Neural cell (in vitro differentiated cells): Measurements from ENCODE around the gene IGF1R. TPM values are rescaled to one million over a fixed set of nuclear protein-coding genes. Genes with fewer than 3 reads are reported as not detected.

Experiments used
- H2AFZ ChIP-seq: fragments of 200-600, 300-800 bp; sonication (generic), shearing (Covaris generic); 2 replicates; pipeline ENCODE4 v1.6.0; 2014; ENCODE audit warnings: low read depth, mild to moderate bottlenecking, antibody characterized with exemption, low read length, moderate library complexity
- H3F3A ChIP-seq: fragments of 200-600 bp; shearing (Covaris generic); 2 replicates; pipeline ENCODE4 v1.6.1; 2016; ENCODE audit warnings: mild to moderate bottlenecking, moderate library complexity, mixed read lengths, antibody characterized with exemption, low read length; ENCODE audit not compliant: insufficient read depth, poor library complexity, severe bottlenecking
- H3K27ac ChIP-seq: fragments of 200-600, 300-800 bp; sonication (generic), shearing (Covaris generic); 2 replicates; pipeline ENCODE4 v1.5.1; 2014; ENCODE audit warnings: mild to moderate bottlenecking, low read length, moderate library complexity
- H3K27me3 ChIP-seq: fragments of 300-800, 200-600 bp; sonication (generic), shearing (Covaris generic); 2 replicates; pipeline ENCODE4 v1.6.0; 2014; ENCODE audit warnings: mild to moderate bottlenecking, low read depth, low read length, moderate library complexity; ENCODE audit not compliant: insufficient read depth
- H3K36me3 ChIP-seq: fragments of 300-800, 200-600 bp; sonication (generic), shearing (Covaris generic); 2 replicates; pipeline ENCODE4 v1.5.1; 2014; ENCODE audit warnings: mild to moderate bottlenecking, antibody characterized with exemption, low read length, moderate library complexity; ENCODE audit not compliant: insufficient read depth
- H3K4me2 ChIP-seq: fragments of 300-800, 200-600 bp; sonication (generic), shearing (Covaris generic); 2 replicates; pipeline ENCODE4 v1.6.0; 2014; ENCODE audit warnings: mild to moderate bottlenecking, low read length
- H3K4me3 ChIP-seq: fragments of 300-800, 200-600 bp; sonication (generic), shearing (Covaris generic); 2 replicates; pipeline ENCODE4 v1.5.1; 2014; ENCODE audit warnings: mild to moderate bottlenecking, low read length, moderate library complexity
- H3K79me2 ChIP-seq: fragments of 200-600 bp; shearing (Covaris generic); replicated peaks from 2 replicates; pipeline ENCODE4 v1.6.0; 2014; ENCODE audit warnings: mild to moderate bottlenecking, low read length, moderate library complexity; ENCODE audit not compliant: insufficient read depth
- H3K9ac ChIP-seq: fragments of 300-800, 200-600 bp; sonication (generic), shearing (Covaris generic); 2 replicates; pipeline ENCODE4 v1.6.1; 2016; ENCODE audit warnings: mild to moderate bottlenecking, low read length, mixed read lengths
- H3K9me2 ChIP-seq: fragments of 200-600 bp; shearing (Covaris generic); 2 replicates; pipeline ENCODE4 v1.6.1; 2016; ENCODE audit warnings: mild to moderate bottlenecking, low read length, mixed read lengths; ENCODE audit not compliant: insufficient read depth
- H3K9me3 ChIP-seq: fragments of 200-600, 300-800 bp; sonication (generic), shearing (Covaris generic); 2 replicates; pipeline ENCODE4 v1.6.1; 2016; ENCODE audit warnings: mild to moderate bottlenecking, mixed run types, low read length, moderate library complexity, mixed read lengths
- H4K20me1 ChIP-seq: fragments of 200-600 bp; shearing (Covaris generic); 2 replicates; pipeline ENCODE4 v1.6.1; 2016; ENCODE audit warnings: mild to moderate bottlenecking, mixed run types; ENCODE audit not compliant: insufficient read depth
- EP300 ChIP-seq: fragments of 450-650 bp; conservative IDR thresholded peaks from 2 replicates; pipeline ENCODE4 v1.6.1; 2014; ENCODE audit warnings: antibody characterized with exemption, mild to moderate bottlenecking, moderate library complexity; ENCODE audit not compliant: poor library complexity, severe bottlenecking
- EZH2 ChIP-seq: fragments of 200-600, 300-800 bp; shearing (Covaris generic), sonication (generic); IDR thresholded peaks from 2 replicates; pipeline ENCODE4 v1.6.1; 2014; ENCODE audit warnings: antibody characterized with exemption, low read length, borderline replicate concordance, mild to moderate bottlenecking; ENCODE audit not compliant: insufficient read depth, poor library complexity, severe bottlenecking
- MXI1 ChIP-seq: fragments of 450-650 bp; conservative IDR thresholded peaks from 2 replicates; pipeline ENCODE4 v1.6.1; 2014; ENCODE audit warnings: antibody characterized with exemption, mild to moderate bottlenecking; ENCODE audit not compliant: poor library complexity, severe bottlenecking
- POLR2AphosphoS5 ChIP-seq: IDR thresholded peaks from 2 replicates; pipeline ENCODE4 v1.6.1; 2012
- RAD21 ChIP-seq: fragments of 450-650 bp; conservative IDR thresholded peaks from 2 replicates; pipeline ENCODE4 v1.6.1; 2014; ENCODE audit warnings: antibody characterized with exemption, mild to moderate bottlenecking, moderate library complexity
- SMC3 ChIP-seq: fragments of 450-650 bp; conservative IDR thresholded peaks from 2 replicates; pipeline ENCODE4 v1.6.1; 2014; ENCODE audit warnings: antibody characterized with exemption, mild to moderate bottlenecking, moderate library complexity; ENCODE audit not compliant: poor library complexity
- TAF1 ChIP-seq: IDR thresholded peaks from 2 replicates; pipeline ENCODE4 v1.6.1; 2012; ENCODE audit warnings: low read depth
- polyA plus RNA-seq: library from polyadenylated mRNA; depleted of rRNA; stranded (reverse); fragments of >200 nt; gene quantifications from 2 replicates; pipeline ENCODE4 v1.2.3, GENCODE V29; 2014
- TF ChIP-seq, protein P1 (sequence below): IDR thresholded peaks from 2 replicates; pipeline ENCODE4 v1.6.1; 2012; ENCODE audit warnings: borderline replicate concordance
- TF ChIP-seq, protein P2 (sequence below): fragments of 450-650 bp; IDR thresholded peaks from 2 replicates; pipeline ENCODE4 v1.5.1; 2014; ENCODE audit warnings: antibody characterized with exemption, mild to moderate bottlenecking, moderate library complexity; ENCODE audit not compliant: poor library complexity, severe bottlenecking

Gene IGF1R
- polyA plus RNA-seq, 1 donor from 2014 or later, result 10.9 TPM

DNA sequence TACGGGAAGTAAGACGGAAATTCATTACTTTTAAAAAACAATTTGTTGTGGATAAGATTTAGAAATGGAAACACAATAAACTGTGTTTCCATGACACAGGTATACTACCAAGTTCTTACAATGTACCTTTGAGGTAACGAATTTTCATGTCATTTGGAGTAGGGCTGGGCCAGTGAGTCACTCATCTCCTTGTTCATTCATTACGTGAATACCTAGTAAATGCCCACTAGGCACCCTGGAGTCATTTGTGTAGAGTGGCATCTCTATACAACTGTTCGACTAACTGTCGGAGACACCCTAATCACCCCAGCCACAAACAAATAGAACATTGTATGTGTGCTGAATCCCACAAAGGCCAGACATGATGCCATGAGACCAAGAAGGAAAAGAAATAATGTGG lies 94.8 kb downstream of the IGF1R start:
- Histone ChIP-seq H3K27me3 (no peaks in the 10 kb centered on the region), H3K27ac (no peak overlapping the region), H2AFZ (no peak overlapping the region), H3K9me3 (no peaks in the 10 kb centered on the region), H3K36me3 (no peaks in the 10 kb centered on the region), H4K20me1 (no peaks in the 10 kb centered on the region), H3F3A (no peaks in the 10 kb centered on the region), H3K9me2 (no peaks in the 10 kb centered on the region), H3K9ac (no peak overlapping the region), H3K79me2 (peaks cover 73% of the 10 kb centered on the region), H3K4me3 (no peak overlapping the region), H3K4me2 (no peak overlapping the region)
- TF ChIP-seq, protein P1, sequence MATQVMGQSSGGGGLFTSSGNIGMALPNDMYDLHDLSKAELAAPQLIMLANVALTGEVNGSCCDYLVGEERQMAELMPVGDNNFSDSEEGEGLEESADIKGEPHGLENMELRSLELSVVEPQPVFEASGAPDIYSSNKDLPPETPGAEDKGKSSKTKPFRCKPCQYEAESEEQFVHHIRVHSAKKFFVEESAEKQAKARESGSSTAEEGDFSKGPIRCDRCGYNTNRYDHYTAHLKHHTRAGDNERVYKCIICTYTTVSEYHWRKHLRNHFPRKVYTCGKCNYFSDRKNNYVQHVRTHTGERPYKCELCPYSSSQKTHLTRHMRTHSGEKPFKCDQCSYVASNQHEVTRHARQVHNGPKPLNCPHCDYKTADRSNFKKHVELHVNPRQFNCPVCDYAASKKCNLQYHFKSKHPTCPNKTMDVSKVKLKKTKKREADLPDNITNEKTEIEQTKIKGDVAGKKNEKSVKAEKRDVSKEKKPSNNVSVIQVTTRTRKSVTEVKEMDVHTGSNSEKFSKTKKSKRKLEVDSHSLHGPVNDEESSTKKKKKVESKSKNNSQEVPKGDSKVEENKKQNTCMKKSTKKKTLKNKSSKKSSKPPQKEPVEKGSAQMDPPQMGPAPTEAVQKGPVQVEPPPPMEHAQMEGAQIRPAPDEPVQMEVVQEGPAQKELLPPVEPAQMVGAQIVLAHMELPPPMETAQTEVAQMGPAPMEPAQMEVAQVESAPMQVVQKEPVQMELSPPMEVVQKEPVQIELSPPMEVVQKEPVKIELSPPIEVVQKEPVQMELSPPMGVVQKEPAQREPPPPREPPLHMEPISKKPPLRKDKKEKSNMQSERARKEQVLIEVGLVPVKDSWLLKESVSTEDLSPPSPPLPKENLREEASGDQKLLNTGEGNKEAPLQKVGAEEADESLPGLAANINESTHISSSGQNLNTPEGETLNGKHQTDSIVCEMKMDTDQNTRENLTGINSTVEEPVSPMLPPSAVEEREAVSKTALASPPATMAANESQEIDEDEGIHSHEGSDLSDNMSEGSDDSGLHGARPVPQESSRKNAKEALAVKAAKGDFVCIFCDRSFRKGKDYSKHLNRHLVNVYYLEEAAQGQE, result no peak
- TF ChIP-seq EZH2, result no peak
- no peak for TF ChIP-seq EP300
- TF ChIP-seq, protein P2, sequence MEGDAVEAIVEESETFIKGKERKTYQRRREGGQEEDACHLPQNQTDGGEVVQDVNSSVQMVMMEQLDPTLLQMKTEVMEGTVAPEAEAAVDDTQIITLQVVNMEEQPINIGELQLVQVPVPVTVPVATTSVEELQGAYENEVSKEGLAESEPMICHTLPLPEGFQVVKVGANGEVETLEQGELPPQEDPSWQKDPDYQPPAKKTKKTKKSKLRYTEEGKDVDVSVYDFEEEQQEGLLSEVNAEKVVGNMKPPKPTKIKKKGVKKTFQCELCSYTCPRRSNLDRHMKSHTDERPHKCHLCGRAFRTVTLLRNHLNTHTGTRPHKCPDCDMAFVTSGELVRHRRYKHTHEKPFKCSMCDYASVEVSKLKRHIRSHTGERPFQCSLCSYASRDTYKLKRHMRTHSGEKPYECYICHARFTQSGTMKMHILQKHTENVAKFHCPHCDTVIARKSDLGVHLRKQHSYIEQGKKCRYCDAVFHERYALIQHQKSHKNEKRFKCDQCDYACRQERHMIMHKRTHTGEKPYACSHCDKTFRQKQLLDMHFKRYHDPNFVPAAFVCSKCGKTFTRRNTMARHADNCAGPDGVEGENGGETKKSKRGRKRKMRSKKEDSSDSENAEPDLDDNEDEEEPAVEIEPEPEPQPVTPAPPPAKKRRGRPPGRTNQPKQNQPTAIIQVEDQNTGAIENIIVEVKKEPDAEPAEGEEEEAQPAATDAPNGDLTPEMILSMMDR, result no peak
- TF ChIP-seq TAF1, result no peak
- TF ChIP-seq MXI1, result no peak
- no peak for TF ChIP-seq POLR2AphosphoS5
- no peak for TF ChIP-seq RAD21
- no peak for TF ChIP-seq SMC3

DNA sequence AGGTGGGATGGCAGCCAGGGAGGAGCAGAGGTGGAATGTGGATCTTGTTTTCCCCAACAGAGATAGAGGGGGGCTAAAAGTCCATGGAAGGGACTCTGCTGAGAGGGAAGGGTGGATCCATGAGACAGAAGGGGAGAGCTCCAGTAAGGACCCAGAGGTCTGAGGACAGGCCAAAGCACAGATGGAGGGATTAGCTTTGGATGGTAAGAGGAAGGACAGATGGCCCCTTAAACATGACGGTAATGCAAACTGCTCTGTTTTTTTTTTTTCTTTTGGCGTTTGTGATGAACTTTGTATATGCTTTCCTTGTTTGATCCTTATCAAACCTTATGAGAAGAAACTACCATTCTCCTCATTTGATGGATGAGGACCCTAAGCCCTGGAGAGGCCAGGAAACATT lies 96.2 kb downstream of the IGF1R start:
- Histone ChIP-seq H3K36me3 (no peaks in the 10 kb centered on the region), H3K27me3 (no peaks in the 10 kb centered on the region), H2AFZ (no peak overlapping the region)

DNA sequence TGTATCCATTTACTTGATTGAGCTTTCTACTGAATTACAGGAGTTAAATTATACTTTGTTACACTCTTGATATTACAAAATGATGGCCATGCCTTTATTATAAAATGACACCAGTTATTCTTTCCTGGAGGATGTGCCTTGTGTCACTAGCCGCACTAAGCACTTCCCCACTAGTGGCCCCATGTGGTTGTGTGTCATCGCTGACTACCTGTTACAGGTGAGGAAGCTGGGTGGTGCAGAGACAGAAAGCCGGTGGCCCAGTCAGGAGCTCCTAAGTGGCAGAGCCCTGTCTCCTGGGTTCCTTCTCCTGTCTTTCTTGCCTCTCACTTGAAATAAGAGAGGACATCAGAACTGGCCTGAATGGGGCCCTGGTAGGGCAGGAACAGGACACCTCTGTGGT lies 96.8 kb downstream of the IGF1R start:
- no peaks in the 10 kb centered on the region for H3K27me3 ChIP-seq
- no peak overlapping the region for H3K4me2 ChIP-seq
- H2AFZ ChIP-seq, result no peak overlapping the region
- TF ChIP-seq RAD21 (no peak), SMC3 (no peak), MXI1 (no peak), EZH2 (no peak), TAF1 (no peak), EP300 (no peak), POLR2AphosphoS5 (no peak)
- TF ChIP-seq, protein P2, result no peak
- TF ChIP-seq, protein P1, result no peak
- no peaks in the 10 kb centered on the region for H3K9me3 ChIP-seq
- no peaks in the 10 kb centered on the region for H3K9me2 ChIP-seq
- no peaks in the 10 kb centered on the region for H3K36me3 ChIP-seq
- no peak overlapping the region for H3K4me3 ChIP-seq
- no peak overlapping the region for H3K27ac ChIP-seq
- H3F3A ChIP-seq, result no peaks in the 10 kb centered on the region
- no peak overlapping the region for H3K9ac ChIP-seq
- H4K20me1 ChIP-seq, result no peaks in the 10 kb centered on the region
- peaks cover 71% of the 10 kb centered on the region for H3K79me2 ChIP-seq

More for the DNA sequence above, 96.2 kb downstream of the IGF1R start:
- H3K9me2 ChIP-seq, result no peaks in the 10 kb centered on the region
- no peak overlapping the region for H3K27ac ChIP-seq
- no peak for TF ChIP-seq EP300
- H3F3A ChIP-seq, result no peaks in the 10 kb centered on the region
- peaks cover 72% of the 10 kb centered on the region for H3K79me2 ChIP-seq
- no peak overlapping the region for H3K9ac ChIP-seq
- H4K20me1 ChIP-seq, result no peaks in the 10 kb centered on the region
- no peaks in the 10 kb centered on the region for H3K9me3 ChIP-seq
- H3K4me3 ChIP-seq, result no peak overlapping the region
- no peak overlapping the region for H3K4me2 ChIP-seq
